K562 (cell line): ENCODE data around the gene TLR3. TPM values are rescaled to one million over a fixed set of nuclear protein-coding genes. Genes with fewer than 3 reads are reported as not detected.

Experiments
- ATAC-seq: fragments of 200-7000 bp; cut with Tn5 transposase; 3 replicates; pipeline ENCODE4 v1.9.1; 2020; ENCODE audit warnings: moderate library complexity
- BruUV-seq: library from RNA; stranded (reverse); fragments of 400-500 nt; replicated peaks from 2 replicates; lab custom pipeline; 2021; lab: Mats Ljungman, UMichigan
- CTCF ChIA-PET: fragments of 300-600 bp; formaldehyde crosslinking; extraction: SDS; loops from one replicate; lab custom pipeline; 2021; ENCODE audit warnings: low intra/inter-chr PET ratio; lab: Yijun Ruan, JAX
- POLR2A ChIA-PET: fragments of 300-600, 350-650 bp; sonication (Branson Sonifier 250); formaldehyde crosslinking; extraction: SDS; loops from one replicate; lab custom pipeline; 2021; ENCODE audit warnings: antibody characterized with exemption, inconsistent platforms; lab: Yijun Ruan, JAX
- DNase-seq, 4 experiments: peaks; one replicate each; pipeline versions ENCODE4 v3.0.0 to v3.0.0-alpha.2; 2011 to 2018; ENCODE audit warnings: low spot score in 3 of 4, mixed read lengths in 3 of 4; ENCODE audit errors: extremely low read depth in 1 of 4
- FAIRE-seq: peaks from 2 replicates; lab custom pipeline; 2011; peaks lifted over from hg19 to GRCh38; lab: Jason Lieb, UNC
- H2AFZ ChIP-seq: 2 replicates; pipeline ENCODE4 v1.6.0; 2011; ENCODE audit warnings: low read depth, low read length, control low read depth, inconsistent platforms
- H3K27ac ChIP-seq: fragments of 200-600 bp; 3 replicates; pipeline ENCODE4 v1.8.0; 2011; ENCODE audit warnings: low read depth, mild to moderate bottlenecking, control low read depth, inconsistent platforms, low read length, moderate library complexity, mixed read lengths; ENCODE audit errors: extremely low read depth
- H3K27me3 ChIP-seq, 2 experiments: fragments of 300-600 bp in 1 of 2; 2 replicates in 1 of 2; 3 replicates in 1 of 2; pipeline versions ENCODE4 v1.6.0 to v1.8.0; 2011; ENCODE audit warnings: inconsistent platforms in 2 of 2, low read length in 2 of 2, mild to moderate bottlenecking in 1 of 2, mixed read lengths in 1 of 2, moderate library complexity in 1 of 2; ENCODE audit not compliant: control insufficient read depth in 2 of 2, insufficient read depth in 2 of 2
- H3K36me3 ChIP-seq: fragments of 300-600 bp; 3 replicates; pipeline ENCODE4 v1.8.0; 2011; ENCODE audit warnings: mild to moderate bottlenecking, low read length, inconsistent platforms; ENCODE audit not compliant: control insufficient read depth, insufficient read depth
- H3K4me1 ChIP-seq, 2 experiments: fragments of 200-600 bp in 1 of 2; replicated peaks in 1 of 2; 2 replicates in 1 of 2; 3 replicates in 1 of 2; pipeline versions ENCODE4 v1.5.1 to v1.8.0; 2011; ENCODE audit warnings: inconsistent platforms in 2 of 2, low read length in 2 of 2, mild to moderate bottlenecking in 1 of 2, mixed read lengths in 1 of 2, moderate library complexity in 1 of 2; ENCODE audit not compliant: control insufficient read depth in 2 of 2, insufficient read depth in 2 of 2
- H3K4me2 ChIP-seq: 2 replicates; pipeline ENCODE4 v1.6.1; 2011; ENCODE audit warnings: low read length, control low read depth, inconsistent platforms, mixed read lengths; ENCODE audit not compliant: insufficient read depth
- H3K4me3 ChIP-seq: fragments of 200-600 bp; sonication (generic), shearing (Covaris generic); 2 replicates; pipeline ENCODE4 v1.5.1; 2016; ENCODE audit warnings: control low read depth, inconsistent platforms
- H3K79me2 ChIP-seq: fragments of 200-600 bp; 3 replicates; pipeline ENCODE4 v1.8.0; 2011; ENCODE audit warnings: low read length, inconsistent platforms; ENCODE audit not compliant: control insufficient read depth, insufficient read depth
- H3K9ac ChIP-seq, 2 experiments: 2 replicates each; pipeline versions ENCODE4 v1.6.0 to v1.6.1; 2011; ENCODE audit warnings: low read depth in 2 of 2, low read length in 2 of 2, control low read depth in 1 of 2, inconsistent platforms in 1 of 2, mild to moderate bottlenecking in 1 of 2, mixed read lengths in 1 of 2; ENCODE audit not compliant: insufficient read depth in 1 of 2
- H3K9me1 ChIP-seq: one replicate; pipeline ENCODE4 v1.6.0; 2011; ENCODE audit warnings: inconsistent platforms, mild to moderate bottlenecking, low read length, moderate library complexity; ENCODE audit not compliant: control insufficient read depth, insufficient read depth
- H3K9me3 ChIP-seq: replicated peaks from 2 replicates; pipeline ENCODE4 v1.5.1; 2011; ENCODE audit warnings: low read depth, low read length, inconsistent platforms; ENCODE audit not compliant: control insufficient read depth, insufficient read depth
- H4K20me1 ChIP-seq: replicated peaks from 2 replicates; pipeline ENCODE4 v1.6.1; 2011; ENCODE audit warnings: low read length, inconsistent platforms, mixed read lengths; ENCODE audit not compliant: control insufficient read depth, insufficient read depth
- FIP1L1 ChIP-seq: fragments of 200-400 bp; formaldehyde crosslinking; IDR thresholded peaks from 2 replicates; pipeline ENCODE4 v1.6.1; 2018; ENCODE audit warnings: mild to moderate bottlenecking, low read depth, low read length; ENCODE audit not compliant: poor library complexity, severe bottlenecking
- GATAD2A ChIP-seq: fragments of 450-650 bp; IDR thresholded peaks from 2 replicates; pipeline ENCODE4 v1.6.1; 2017
- HDAC6 ChIP-seq: IDR thresholded peaks from 2 replicates; pipeline ENCODE4 v1.6.1; 2012; ENCODE audit warnings: low read depth, mild to moderate bottlenecking, control low read depth, inconsistent platforms, low read length, moderate library complexity
- MCM3 ChIP-seq: fragments of 450-650 bp; IDR thresholded peaks from 2 replicates; pipeline ENCODE4 v1.6.1; 2016
- PCBP1 ChIP-seq: fragments of 200-400 bp; formaldehyde crosslinking; IDR thresholded peaks from 2 replicates; pipeline ENCODE4 v1.6.1; 2018; ENCODE audit warnings: mild to moderate bottlenecking, low read depth, low read length; ENCODE audit not compliant: poor library complexity, severe bottlenecking
- PHF8 ChIP-seq: fragments of 200-600 bp; sonication (generic); IDR thresholded peaks from 2 replicates; pipeline ENCODE4 v1.6.1; 2012; ENCODE audit warnings: mixed run types, mild to moderate bottlenecking, inconsistent platforms, low read length, moderate library complexity, borderline replicate concordance
- PTBP1 ChIP-seq: fragments of 200-400 bp; formaldehyde crosslinking; IDR thresholded peaks from 2 replicates; pipeline ENCODE4 v1.6.1; 2017; ENCODE audit warnings: low read depth, low read length
- SMARCA5 ChIP-seq: fragments of 450-650 bp; IDR thresholded peaks from 2 replicates; pipeline ENCODE4 v1.6.1; 2016
- SNIP1 ChIP-seq: fragments of 450-650 bp; IDR thresholded peaks from 2 replicates; pipeline ENCODE4 v1.7.1; 2017; ENCODE audit warnings: low read depth, mild to moderate bottlenecking
- WGBS: fragments of 100-300 bp; shearing (Covaris generic); methylation state at CpG from one replicate; pipeline ENCODE4 v1.1.6; 2016; ENCODE audit warnings: low coverage, mixed read lengths; ENCODE audit not compliant: insufficient coverage; ENCODE audit errors: missing lambda C conversion rate; 5-methylcytosine and 5-hydroxymethylcytosine counted together
- in situ Hi-C: fragments of 300-500 bp; cut with MboI; formaldehyde crosslinking; loops from 4 replicates; pipeline ENCODE4 v1.15.0; 2018; ENCODE audit warnings: inconsistent platforms, mixed read lengths
- intact Hi-C: fragments of 100-400 bp; cut with micrococcal nuclease; formaldehyde crosslinking; loops from 2 replicates; pipeline ENCODE4 v1.14.2; 2022
- polyA plus RNA-seq, 8 experiments: library from polyadenylated mRNA; depleted of rRNA in 4 of 8; stranded (reverse) in 5 of 8; unstranded in 3 of 8; fragments of >200 nt; fragmentation: Nextera tagmentation in 2 of 8; fragmentation: Illumina TruSeq in 1 of 8; extraction: Ambion mirVana in 2 of 8; extraction: Trizol in 1 of 8; gene quantifications; 2 replicates each; pipeline versions ENCODE4 v1.2.1 to v1.2.3, GENCODE V29; 2011 to 2014; ENCODE audit warnings: inconsistent platforms in 1 of 8, missing spikeins in 1 of 8
- total RNA-seq, 7 experiments: library from RNA; depleted of rRNA in 6 of 7; stranded (reverse); fragments of >200 nt in 6 of 7; fragmentation: Illumina TruSeq in 2 of 7; extraction: Trizol in 2 of 7; gene quantifications; 2 replicates each; pipeline versions ENCODE4 v1.2.1 to v1.2.3, GENCODE V29; 2011 to 2021; ENCODE audit warnings: low replicate concordance in 1 of 7
- TF ChIP-seq, protein P1 (sequence below): fragments of 250-450 bp; sonication (Bioruptor Pico); IDR thresholded peaks from 2 replicates; pipeline ENCODE4 v1.4.0; 2020; ENCODE audit warnings: borderline replicate concordance

The TLR3 gene
- total and polyA plus RNA-seq, 9 of the 15 experiments (the other 6 are each of a cell fraction or from before 2014, with no cell fraction given) = 0.01 TPM; not detected in 8

GRCh38 chr4:186134861-186135260, 65.9 kb downstream of the TLR3 start:
- 2% methylated on average over 11 of the region's 11 CpGs for WGBS
- in situ Hi-C loops (no loop called here), intact Hi-C loops (loop anchor here (10.0 kb wide), 1 partner anchor 490 kb away; no protein-coding TSS in a partner anchor)
- Histone ChIP-seq H4K20me1 (no peaks in the 10 kb centered on the region), H2AFZ (no peak overlapping the region), H3K36me3 (no peaks in the 10 kb centered on the region), H3K4me3 (no peak overlapping the region), H3K79me2 (no peaks in the 10 kb centered on the region), H3K4me2 (no peak overlapping the region), H3K27me3 (peaks cover 15 to 33% of the 10 kb centered on the region in 2 experiments), H3K9me3 (no peaks in the 10 kb centered on the region), H3K9ac (no peak overlapping the region), H3K9me1 (no peaks in the 10 kb centered on the region), H3K4me1 (no peaks in the 10 kb centered on the region), H3K27ac (no peak overlapping the region)
- ChIA-PET POLR2A (interaction anchor here (0.6 to 1.1 kb wide), 2 partner anchors 70 to 95 kb away, joined by 3 read pairs; no protein-coding TSS in a partner anchor), CTCF (no interaction called here)
- ATAC-seq (no peak), DNase-seq (no peak), FAIRE-seq (no peak)
- TF ChIP-seq, protein P1, sequence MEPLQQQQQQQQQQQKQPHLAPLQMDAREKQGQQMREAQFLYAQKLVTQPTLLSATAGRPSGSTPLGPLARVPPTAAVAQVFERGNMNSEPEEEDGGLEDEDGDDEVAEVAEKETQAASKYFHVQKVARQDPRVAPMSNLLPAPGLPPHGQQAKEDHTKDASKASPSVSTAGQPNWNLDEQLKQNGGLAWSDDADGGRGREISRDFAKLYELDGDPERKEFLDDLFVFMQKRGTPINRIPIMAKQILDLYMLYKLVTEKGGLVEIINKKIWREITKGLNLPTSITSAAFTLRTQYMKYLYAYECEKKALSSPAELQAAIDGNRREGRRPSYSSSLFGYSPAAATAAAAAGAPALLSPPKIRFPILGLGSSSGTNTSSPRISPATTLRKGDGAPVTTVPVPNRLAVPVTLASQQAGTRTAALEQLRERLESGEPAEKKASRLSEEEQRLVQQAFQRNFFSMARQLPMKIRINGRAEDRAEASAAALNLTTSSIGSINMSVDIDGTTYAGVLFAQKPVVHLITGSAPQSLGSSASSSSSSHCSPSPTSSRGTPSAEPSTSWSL (CRISPR knock-in tag) = no peak
- no peak for TF ChIP-seq FIP1L1
- no peak for TF ChIP-seq MCM3
- no peak for TF ChIP-seq HDAC6
- no peak for TF ChIP-seq PCBP1
- TF ChIP-seq PHF8 = no peak
- no peak for TF ChIP-seq SNIP1
- TF ChIP-seq PTBP1 = no peak
- no peak for TF ChIP-seq SMARCA5
- no peak for TF ChIP-seq GATAD2A
- no TSS peak for BruUV-seq
